Measurements from ENCODE around the gene RRH. TPM values are rescaled to one million over a fixed set of nuclear protein-coding genes. Genes with fewer than 3 reads are reported as not detected.

The RRH gene
- total RNA-seq, 4 donors from 2014 or later: not detected

DNA sequence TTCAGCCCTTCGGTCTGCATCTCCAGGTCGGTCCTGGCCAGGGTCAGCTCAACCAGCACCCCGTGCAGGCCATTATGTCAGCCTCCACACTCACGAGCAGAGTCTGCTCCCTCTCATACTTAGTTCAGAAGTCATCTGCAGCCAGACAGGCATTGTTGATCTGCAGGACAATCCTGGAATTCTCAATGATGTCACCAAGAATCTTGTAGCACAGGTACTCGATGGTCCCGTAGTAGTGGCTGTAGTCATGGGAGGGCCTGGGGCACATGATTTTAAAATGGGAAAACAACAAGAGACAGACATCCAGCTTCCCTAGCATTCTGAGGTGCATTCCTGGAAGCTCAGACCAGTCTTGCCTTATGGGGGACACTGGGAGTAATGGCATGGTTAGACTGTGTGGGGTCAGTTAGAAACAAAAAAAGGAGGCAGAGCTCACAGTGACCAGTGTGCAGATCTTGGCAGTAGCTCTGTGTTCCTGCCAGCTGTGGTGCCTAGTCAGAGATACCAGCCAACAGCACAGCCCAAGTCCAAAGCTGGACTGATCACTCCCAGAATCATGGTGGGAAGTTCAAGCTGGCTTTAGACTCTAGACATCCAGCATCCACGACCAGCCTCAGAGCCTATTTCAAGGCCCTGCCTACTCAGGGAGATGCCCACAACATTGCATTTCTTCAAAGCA lies 52.0 kb downstream of the RRH start:
- H3K36me3 ChIP-seq: no peaks in the 10 kb centered on the region
- TF ChIP-seq, protein P1, sequence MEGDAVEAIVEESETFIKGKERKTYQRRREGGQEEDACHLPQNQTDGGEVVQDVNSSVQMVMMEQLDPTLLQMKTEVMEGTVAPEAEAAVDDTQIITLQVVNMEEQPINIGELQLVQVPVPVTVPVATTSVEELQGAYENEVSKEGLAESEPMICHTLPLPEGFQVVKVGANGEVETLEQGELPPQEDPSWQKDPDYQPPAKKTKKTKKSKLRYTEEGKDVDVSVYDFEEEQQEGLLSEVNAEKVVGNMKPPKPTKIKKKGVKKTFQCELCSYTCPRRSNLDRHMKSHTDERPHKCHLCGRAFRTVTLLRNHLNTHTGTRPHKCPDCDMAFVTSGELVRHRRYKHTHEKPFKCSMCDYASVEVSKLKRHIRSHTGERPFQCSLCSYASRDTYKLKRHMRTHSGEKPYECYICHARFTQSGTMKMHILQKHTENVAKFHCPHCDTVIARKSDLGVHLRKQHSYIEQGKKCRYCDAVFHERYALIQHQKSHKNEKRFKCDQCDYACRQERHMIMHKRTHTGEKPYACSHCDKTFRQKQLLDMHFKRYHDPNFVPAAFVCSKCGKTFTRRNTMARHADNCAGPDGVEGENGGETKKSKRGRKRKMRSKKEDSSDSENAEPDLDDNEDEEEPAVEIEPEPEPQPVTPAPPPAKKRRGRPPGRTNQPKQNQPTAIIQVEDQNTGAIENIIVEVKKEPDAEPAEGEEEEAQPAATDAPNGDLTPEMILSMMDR (IDR thresholded peaks at IDR 0.05): no peak
- no peak for TF ChIP-seq POLR2A (IDR thresholded peaks at IDR 0.05)
- H3K4me1 ChIP-seq: no peaks in the 10 kb centered on the region
- H3K27me3 ChIP-seq: no peaks in the 10 kb centered on the region
- no peak overlapping the region for H3K27ac ChIP-seq
- no peaks in the 10 kb centered on the region for H3K9me3 ChIP-seq
- DNase-seq: no peak
- no peak overlapping the region for H3K4me3 ChIP-seq

DNA sequence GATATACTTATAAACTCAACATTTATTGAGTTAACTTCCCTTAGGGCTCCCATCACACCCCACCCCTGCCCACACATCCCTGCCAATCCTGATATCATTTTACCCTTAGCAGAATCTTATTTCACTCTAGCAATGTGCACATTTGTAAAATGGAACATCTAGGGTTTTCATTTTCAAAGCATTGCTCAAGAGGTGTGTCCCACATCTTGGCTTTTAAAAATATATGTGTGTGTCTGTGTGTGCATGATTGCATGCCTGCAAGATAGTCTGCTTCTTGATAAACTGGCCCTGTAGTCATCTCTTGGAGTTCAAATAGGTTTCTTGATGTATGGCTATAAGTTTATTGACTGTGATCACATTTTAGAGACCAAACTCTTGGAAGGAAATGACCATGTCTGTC lies 58.5 kb downstream of the RRH start:
- TF ChIP-seq, protein P1 (IDR thresholded peaks at IDR 0.05): no peak
- no peak for TF ChIP-seq POLR2A (IDR thresholded peaks at IDR 0.05)
- H3K4me3 ChIP-seq: no peak overlapping the region
- no peaks in the 10 kb centered on the region for H3K27me3 ChIP-seq
- no peak overlapping the region for H3K27ac ChIP-seq
- no peaks in the 10 kb centered on the region for H3K9me3 ChIP-seq
- no peaks in the 10 kb centered on the region for H3K4me1 ChIP-seq
- DNase-seq: no peak
- H3K36me3 ChIP-seq: no peaks in the 10 kb centered on the region

DNA sequence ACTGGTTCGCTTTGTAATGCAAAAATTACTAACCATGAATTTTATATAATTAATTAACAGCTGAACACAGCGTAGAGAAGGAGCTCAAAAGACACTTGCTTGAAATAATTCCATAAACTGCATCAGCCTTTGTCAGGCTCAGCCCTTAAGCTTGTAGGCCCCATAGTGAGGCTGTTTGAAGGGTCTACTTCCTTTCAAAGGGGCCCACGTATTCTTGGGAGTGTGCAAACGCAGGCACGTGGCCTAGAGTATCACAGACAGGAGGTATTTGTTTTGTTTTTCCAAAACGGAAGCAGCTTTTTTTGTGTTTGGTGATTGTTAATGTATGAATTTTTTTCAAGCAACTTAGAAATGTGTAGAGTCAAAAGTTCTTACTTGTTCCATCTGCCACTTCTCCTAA lies 59.3 kb downstream of the RRH start:
- Histone ChIP-seq H3K9me3 (no peaks in the 10 kb centered on the region), H3K27me3 (no peaks in the 10 kb centered on the region), H3K36me3 (no peaks in the 10 kb centered on the region), H3K27ac (no peak overlapping the region), H3K4me3 (no peak overlapping the region), H3K4me1 (no peaks in the 10 kb centered on the region)
- DNase-seq: no peak
- TF ChIP-seq, protein P1 (IDR thresholded peaks at IDR 0.05): no peak
- TF ChIP-seq POLR2A (IDR thresholded peaks at IDR 0.05): no peak

DNA sequence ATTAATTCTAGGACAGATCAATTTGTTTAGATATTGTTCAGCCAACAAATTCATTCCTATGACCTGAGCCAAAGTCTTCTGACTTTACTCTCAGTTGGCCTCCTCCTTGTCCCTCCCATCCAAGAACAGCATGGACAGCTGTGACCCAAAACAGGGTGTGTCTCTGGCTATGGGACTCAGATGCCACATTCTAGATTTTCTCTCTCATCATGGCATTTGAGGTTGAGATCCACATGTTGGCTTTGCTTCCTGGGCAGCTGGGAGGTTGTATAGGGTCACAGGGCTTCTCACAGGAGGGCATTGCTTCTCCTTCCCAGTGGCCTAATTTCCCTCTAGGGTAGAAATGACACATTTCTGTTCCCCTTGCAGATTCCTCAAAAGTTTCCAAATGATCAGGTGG lies 62.3 kb downstream of the RRH start:
- DNase-seq: no peak
- H3K4me3 ChIP-seq: no peak overlapping the region
- H3K27me3 ChIP-seq: no peaks in the 10 kb centered on the region
- TF ChIP-seq POLR2A (IDR thresholded peaks at IDR 0.05): no peak
- TF ChIP-seq, protein P1 (IDR thresholded peaks at IDR 0.05): no peak
- H3K4me1 ChIP-seq: no peaks in the 10 kb centered on the region
- H3K27ac ChIP-seq: no peak overlapping the region
- no peaks in the 10 kb centered on the region for H3K36me3 ChIP-seq
- no peaks in the 10 kb centered on the region for H3K9me3 ChIP-seq

Other genes starting within 250 kb of the RRH start
- 100 to 1,000 TPM in 1 of 4 donors, 10 to 100 TPM in 3; 43.7 to 132 (median 69.3) TPM for gene CASP6, start 124.5 kb upstream of the RRH start, total RNA-seq
- 10 to 100 TPM; 14.9 to 37.0 (median 28.4) TPM for gene PLA2G12A, start 97.9 kb upstream of the RRH start, total RNA-seq
- 10 to 100 TPM in 2 of 4 donors, 1 to 10 TPM in 2; 7.0 to 20.5 (median 12.6) TPM for gene CFI, start 26.0 kb upstream of the RRH start, total RNA-seq
- gene GAR1, start 12.2 kb upstream of the RRH start, total RNA-seq: 1 to 10 TPM in 3 of 4 donors, not detected in 1; 2.1 to 4.9 (median 4.2) TPM
- 1 to 10 TPM in 1 of 4 donors, under 1 TPM in 1, not detected in 2; 0.67 to 1.8 TPM for gene LRIT3, start 20.1 kb downstream of the RRH start, total RNA-seq
- gene EGF, start 84.9 kb downstream of the RRH start, total RNA-seq: 10 to 100 TPM in 1 of 4 donors, 1 to 10 TPM in 2, under 1 TPM in 1; 0.80 to 14.1 (median 5.2) TPM

Measured in Peyer's patch (tissue), 4 donors.